HCT116 (cell line): ENCODE results near the gene KANSL1.

Experiments
- EZH2 ChIP-seq: fragments of 200-600 bp; sonication (generic); IDR thresholded peaks from 2 replicates; pipeline ENCODE4 v1.6.1; 2017; ENCODE audit warnings: antibody characterized with exemption, mixed run types
- JUND ChIP-seq: IDR thresholded peaks from 2 replicates; pipeline ENCODE4 v1.6.1; 2012
- POLR2A ChIP-seq: IDR thresholded peaks from 2 replicates; pipeline ENCODE4 v1.7.0; 2011; ENCODE audit warnings: borderline replicate concordance; ENCODE audit not compliant: insufficient read depth, insufficient read length; ENCODE audit errors: extremely low read depth
- POLR2AphosphoS5 ChIP-seq: IDR thresholded peaks from 2 replicates; pipeline ENCODE4 v1.6.1; 2011; ENCODE audit warnings: mild to moderate bottlenecking, low read depth, low read length, moderate library complexity
- RAD21 ChIP-seq: IDR thresholded peaks from 2 replicates; pipeline ENCODE4 v1.6.1; 2012; ENCODE audit warnings: low read depth, mild to moderate bottlenecking
- SRF ChIP-seq: IDR thresholded peaks from 2 replicates; pipeline ENCODE4 v1.6.1; 2012; ENCODE audit warnings: low read depth
- TF ChIP-seq, protein P1 (sequence below), 3 experiments: fragments of 200-600 bp in 1 of 3; sonication (generic) in 1 of 3; IDR thresholded peaks in 2 of 3; conservative IDR thresholded peaks in 1 of 3; 2 replicates each; pipeline ENCODE4 v1.5.1; 2012 to 2017; ENCODE audit warnings: low read depth in 2 of 3, low read length in 2 of 3, antibody characterized with exemption in 1 of 3, borderline replicate concordance in 1 of 3, control low read depth in 1 of 3, mild to moderate bottlenecking in 1 of 3, mixed read lengths in 1 of 3, mixed run types in 1 of 3, moderate library complexity in 1 of 3; ENCODE audit not compliant: insufficient read depth in 1 of 3

DNA sequence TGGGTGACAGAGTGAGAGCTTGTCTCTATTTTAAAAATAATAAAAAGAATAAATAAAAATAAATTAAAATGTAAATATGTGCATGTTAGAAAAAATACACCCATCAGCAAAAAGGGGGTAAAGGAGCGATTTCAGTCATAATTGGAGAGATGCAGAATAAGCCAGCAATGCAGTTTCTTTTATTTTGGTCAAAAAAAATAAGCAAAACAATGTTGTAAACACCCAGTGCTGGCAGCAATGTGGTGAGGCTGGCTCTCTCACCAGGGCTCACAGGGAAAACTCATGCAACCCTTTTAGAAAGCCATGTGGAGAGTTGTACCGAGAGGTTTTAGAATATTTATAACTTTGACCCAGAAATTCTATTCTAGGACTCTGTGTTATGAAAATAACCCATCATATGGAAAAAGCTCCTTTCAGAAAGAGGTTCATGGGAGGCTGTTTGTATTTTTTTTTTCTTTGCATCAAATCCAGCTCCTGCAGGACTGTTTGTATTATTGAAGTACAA, 185.7 kb downstream of the KANSL1 start:
- TF ChIP-seq SRF: no peak
- TF ChIP-seq EZH2: no peak
- no peak for TF ChIP-seq POLR2A
- no peak for TF ChIP-seq RAD21
- TF ChIP-seq, protein P1, sequence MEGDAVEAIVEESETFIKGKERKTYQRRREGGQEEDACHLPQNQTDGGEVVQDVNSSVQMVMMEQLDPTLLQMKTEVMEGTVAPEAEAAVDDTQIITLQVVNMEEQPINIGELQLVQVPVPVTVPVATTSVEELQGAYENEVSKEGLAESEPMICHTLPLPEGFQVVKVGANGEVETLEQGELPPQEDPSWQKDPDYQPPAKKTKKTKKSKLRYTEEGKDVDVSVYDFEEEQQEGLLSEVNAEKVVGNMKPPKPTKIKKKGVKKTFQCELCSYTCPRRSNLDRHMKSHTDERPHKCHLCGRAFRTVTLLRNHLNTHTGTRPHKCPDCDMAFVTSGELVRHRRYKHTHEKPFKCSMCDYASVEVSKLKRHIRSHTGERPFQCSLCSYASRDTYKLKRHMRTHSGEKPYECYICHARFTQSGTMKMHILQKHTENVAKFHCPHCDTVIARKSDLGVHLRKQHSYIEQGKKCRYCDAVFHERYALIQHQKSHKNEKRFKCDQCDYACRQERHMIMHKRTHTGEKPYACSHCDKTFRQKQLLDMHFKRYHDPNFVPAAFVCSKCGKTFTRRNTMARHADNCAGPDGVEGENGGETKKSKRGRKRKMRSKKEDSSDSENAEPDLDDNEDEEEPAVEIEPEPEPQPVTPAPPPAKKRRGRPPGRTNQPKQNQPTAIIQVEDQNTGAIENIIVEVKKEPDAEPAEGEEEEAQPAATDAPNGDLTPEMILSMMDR (IDR thresholded peaks at IDR 0.05 in 2 of 3, conservative IDR thresholded peaks at IDR 0.05 in 1 of 3; ENCODE audit: borderline replicate concordance in 1 of 3, insufficient read depth in 1 of 3, low read depth in 2 of 3, low read length in 2 of 3): no peak
- no peak for TF ChIP-seq POLR2AphosphoS5
- TF ChIP-seq JUND: no peak
